ENCODE data around the gene TAF9. TPM values are rescaled to one million over a fixed set of nuclear protein-coding genes. Genes with fewer than 3 reads are reported as not detected.
A peak's percentile ranks its signal among the peaks of the same experiment; 100 is the strongest.

Gene TAF9
- total and polyA plus RNA-seq, 12 donors, result 32.1 to 152 (median 58.2) TPM

DNA sequence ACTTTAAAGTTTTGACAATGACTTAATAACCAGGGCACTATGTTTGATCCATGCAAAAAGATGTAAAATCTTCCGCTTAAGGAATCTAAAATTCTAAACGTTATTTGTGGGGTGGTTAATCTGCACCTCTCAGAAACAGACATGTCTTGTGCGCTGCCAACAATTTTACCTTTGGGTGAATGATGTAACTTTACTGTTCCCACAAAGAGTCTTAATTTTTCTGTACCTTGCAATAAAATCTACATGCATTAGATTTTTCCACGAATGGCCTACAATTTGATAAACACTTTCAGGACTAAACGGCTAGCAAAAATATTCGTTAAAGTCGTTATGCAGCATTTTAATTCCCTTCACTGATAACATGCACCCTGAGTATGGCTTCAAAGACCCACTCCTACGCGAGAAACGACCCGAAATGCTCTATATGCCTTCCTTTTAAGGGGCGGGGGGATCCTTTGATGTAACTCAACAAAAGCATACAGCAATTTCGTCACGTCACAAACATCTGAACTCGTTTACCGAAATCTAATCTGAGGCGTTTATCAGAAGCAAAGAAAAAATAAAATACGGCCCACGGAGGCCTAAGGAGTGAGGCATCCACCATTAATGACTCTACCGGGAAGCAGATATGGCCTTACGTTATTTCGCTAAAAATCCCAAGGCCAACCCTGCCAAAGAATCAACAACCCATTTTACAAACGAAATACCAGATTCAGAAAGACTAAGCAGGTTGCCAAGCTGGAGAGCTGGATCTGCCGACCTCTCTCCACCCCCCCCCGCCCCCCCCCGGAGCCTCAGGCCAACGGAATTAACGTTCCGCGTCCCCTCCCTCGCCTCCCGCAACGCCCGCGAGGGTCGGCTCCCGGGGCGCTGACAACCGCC, 621 bp downstream of the TAF9 start:
- intact Hi-C loops (cut with DNase I), result loop anchor here in 1 of 2 donors (10.0 kb wide), 1 partner anchor 274 kb away; the partner anchor contains the start of gene SLC30A5
- peak overlapping the region; percentile 98 to 99 (median 99) for H3K27ac ChIP-seq
- TF ChIP-seq POLR2A (IDR thresholded peaks at IDR 0.05), result no peak
- TF ChIP-seq, protein P1, sequence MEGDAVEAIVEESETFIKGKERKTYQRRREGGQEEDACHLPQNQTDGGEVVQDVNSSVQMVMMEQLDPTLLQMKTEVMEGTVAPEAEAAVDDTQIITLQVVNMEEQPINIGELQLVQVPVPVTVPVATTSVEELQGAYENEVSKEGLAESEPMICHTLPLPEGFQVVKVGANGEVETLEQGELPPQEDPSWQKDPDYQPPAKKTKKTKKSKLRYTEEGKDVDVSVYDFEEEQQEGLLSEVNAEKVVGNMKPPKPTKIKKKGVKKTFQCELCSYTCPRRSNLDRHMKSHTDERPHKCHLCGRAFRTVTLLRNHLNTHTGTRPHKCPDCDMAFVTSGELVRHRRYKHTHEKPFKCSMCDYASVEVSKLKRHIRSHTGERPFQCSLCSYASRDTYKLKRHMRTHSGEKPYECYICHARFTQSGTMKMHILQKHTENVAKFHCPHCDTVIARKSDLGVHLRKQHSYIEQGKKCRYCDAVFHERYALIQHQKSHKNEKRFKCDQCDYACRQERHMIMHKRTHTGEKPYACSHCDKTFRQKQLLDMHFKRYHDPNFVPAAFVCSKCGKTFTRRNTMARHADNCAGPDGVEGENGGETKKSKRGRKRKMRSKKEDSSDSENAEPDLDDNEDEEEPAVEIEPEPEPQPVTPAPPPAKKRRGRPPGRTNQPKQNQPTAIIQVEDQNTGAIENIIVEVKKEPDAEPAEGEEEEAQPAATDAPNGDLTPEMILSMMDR (IDR thresholded peaks at IDR 0.05), result no peak
- peak overlapping the region; percentile 74 to 96 (median 89) for H3K4me3 ChIP-seq
- H3K9me3 ChIP-seq (replicated peaks in 1 of 3), result no peaks in the 10 kb centered on the region
- H3K4me1 ChIP-seq (replicated peaks in 1 of 2), result peaks cover 13 to 40% of the 10 kb centered on the region in 2 donors
- H3K27me3 ChIP-seq, result no peaks in the 10 kb centered on the region
- 2 to 4% (median 3%) methylated on average over 23 to 39 of the region's 39 CpGs for WGBS, 4 donors
- peak in 1 of 7 donors; percentile 5 for DNase-seq
- H3K36me3 ChIP-seq (replicated peaks in 1 of 2), result peaks cover 0 to 21% of the 10 kb centered on the region in 2 donors

- peaks cover 0 to 21% of the 10 kb centered on the region in 2 donors for H3K36me3 ChIP-seq (replicated peaks in 1 of 2)
- no peak overlapping the region for H3K4me3 ChIP-seq
- WGBS, 4 donors, result 89 to 96% (median 90%) methylated on average over 11 of the region's 11 CpGs
- H3K27ac ChIP-seq, result peak overlapping the region in 1 of 5 donors; percentile 99
- no peak for DNase-seq
- intact Hi-C loops (cut with DNase I), result loop anchor here in 1 of 2 donors (10.0 kb wide), 1 partner anchor 273 kb away; the partner anchor contains the start of gene SLC30A5
- TF ChIP-seq POLR2A (IDR thresholded peaks at IDR 0.05), result no peak
- TF ChIP-seq, protein P1 (IDR thresholded peaks at IDR 0.05), result no peak
- H3K9me3 ChIP-seq (replicated peaks in 1 of 3), result no peaks in the 10 kb centered on the region
- peaks cover 13 to 40% of the 10 kb centered on the region in 2 donors for H3K4me1 ChIP-seq (replicated peaks in 1 of 2)
- no peaks in the 10 kb centered on the region for H3K27me3 ChIP-seq
Observed at GRCh38 chr5:69367697-69368279, 1.5 kb downstream of the TAF9 start.

GRCh38 chr5:69364850-69365249, 4.5 kb downstream of the TAF9 start:
- 60 to 70% (median 66%) methylated on average over 3 of the region's 3 CpGs for WGBS, 4 donors
- TF ChIP-seq, protein P1 (IDR thresholded peaks at IDR 0.05), result no peak
- no peak for TF ChIP-seq POLR2A (IDR thresholded peaks at IDR 0.05)
- Histone ChIP-seq H3K27ac (no peak overlapping the region), H3K4me3 (no peak overlapping the region), H3K27me3 (no peaks in the 10 kb centered on the region), H3K36me3 (replicated peaks in 1 of 2) (peaks cover 0 to 21% of the 10 kb centered on the region in 2 donors), H3K9me3 (replicated peaks in 1 of 3) (no peaks in the 10 kb centered on the region), H3K4me1 (replicated peaks in 1 of 2) (peaks cover 7 to 16% of the 10 kb centered on the region in 2 donors)
- DNase-seq, result no peak
- intact Hi-C loops (cut with DNase I), result loop anchor here in 1 of 2 donors (10.0 kb wide), 1 partner anchor 270 kb away; the partner anchor contains the start of gene SLC30A5

GRCh38 chr5:69364414-69364813, 4.9 kb downstream of the TAF9 start:
- H3K4me1 ChIP-seq (replicated peaks in 1 of 2), result peaks cover 7 to 16% of the 10 kb centered on the region in 2 donors
- no peaks in the 10 kb centered on the region for H3K9me3 ChIP-seq (replicated peaks in 1 of 3)
- intact Hi-C loops (cut with DNase I), result loop anchor here in 1 of 2 donors (10.0 kb wide), 1 partner anchor 270 kb away; the partner anchor contains the start of gene SLC30A5
- H3K27me3 ChIP-seq, result no peaks in the 10 kb centered on the region
- no peak for TF ChIP-seq POLR2A (IDR thresholded peaks at IDR 0.05)
- TF ChIP-seq, protein P1 (IDR thresholded peaks at IDR 0.05), result peak in 4 of 6 experiments; percentile 26 to 37 (median 34)
- no peak overlapping the region for H3K27ac ChIP-seq
- H3K4me3 ChIP-seq, result no peak overlapping the region
- 53 to 62% (median 56%) methylated on average over 3 of the region's 3 CpGs for WGBS, 4 donors
- no peak for DNase-seq
- peaks cover 0 to 21% of the 10 kb centered on the region in 2 donors for H3K36me3 ChIP-seq (replicated peaks in 1 of 2)
